ENCODE results near the gene NSRP1. TPM values are rescaled to one million over a fixed set of nuclear protein-coding genes. Genes with fewer than 3 reads are reported as not detected.

NSRP1 gene
- total and polyA plus RNA-seq, 2 of the 13 experiments (the other 11 are each of a cell fraction or from before 2014, with no cell fraction given) = 7.0 to 14.3 TPM

GRCh38 chr17:30116661-30117551 is at the start of gene NSRP1 (continued):
- TF ChIP-seq, protein P1, sequence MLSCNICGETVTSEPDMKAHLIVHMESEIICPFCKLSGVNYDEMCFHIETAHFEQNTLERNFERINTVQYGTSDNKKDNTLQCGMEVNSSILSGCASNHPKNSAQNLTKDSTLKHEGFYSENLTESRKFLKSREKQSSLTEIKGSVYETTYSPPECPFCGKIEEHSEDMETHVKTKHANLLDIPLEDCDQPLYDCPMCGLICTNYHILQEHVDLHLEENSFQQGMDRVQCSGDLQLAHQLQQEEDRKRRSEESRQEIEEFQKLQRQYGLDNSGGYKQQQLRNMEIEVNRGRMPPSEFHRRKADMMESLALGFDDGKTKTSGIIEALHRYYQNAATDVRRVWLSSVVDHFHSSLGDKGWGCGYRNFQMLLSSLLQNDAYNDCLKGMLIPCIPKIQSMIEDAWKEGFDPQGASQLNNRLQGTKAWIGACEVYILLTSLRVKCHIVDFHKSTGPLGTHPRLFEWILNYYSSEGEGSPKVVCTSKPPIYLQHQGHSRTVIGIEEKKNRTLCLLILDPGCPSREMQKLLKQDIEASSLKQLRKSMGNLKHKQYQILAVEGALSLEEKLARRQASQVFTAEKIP (CRISPR knock-in tag; IDR thresholded peaks at IDR 0.05; ENCODE audit: borderline replicate concordance) = no peak
- TF ChIP-seq TCF7 (IDR thresholded peaks at IDR 0.05; ENCODE audit: low read depth) = no peak
- no peak for TF ChIP-seq PLSCR1 (CRISPR knock-in tag; IDR thresholded peaks at IDR 0.05; ENCODE audit: borderline replicate concordance)
- peak; percentile 59; the same call in 1 of the 2 replicates for TF ChIP-seq RXRA (CRISPR knock-in tag; IDR thresholded peaks at IDR 0.05)
- peak; percentile 55; the same call in 1 of the 2 replicates for TF ChIP-seq SRY (CRISPR knock-in tag; IDR thresholded peaks at IDR 0.05)
- TF ChIP-seq ZNF468 (CRISPR knock-in tag; IDR thresholded peaks at IDR 0.05) = no peak
- TF ChIP-seq RNF2 (conservative IDR thresholded peaks at IDR 0.05; ENCODE audit: low read depth) = no peak
- TF ChIP-seq ZBTB3 (CRISPR knock-in tag; IDR thresholded peaks at IDR 0.05; ENCODE audit: borderline replicate concordance, low read depth) = no peak
- TF ChIP-seq ZMYM2 (CRISPR knock-in tag; IDR thresholded peaks at IDR 0.05) = peak; percentile 51; the same call in 1 of the 2 replicates
- no peak for TF ChIP-seq HNRNPK (IDR thresholded peaks at IDR 0.05; ENCODE audit: low read depth, low read length, poor library complexity, severe bottlenecking)
- TF ChIP-seq MLXIP (CRISPR knock-in tag; IDR thresholded peaks at IDR 0.05; ENCODE audit: borderline replicate concordance) = no peak
- peak; percentile 2; the same call in 1 of the 2 replicates for TF ChIP-seq ETV5 (CRISPR knock-in tag; IDR thresholded peaks at IDR 0.05; ENCODE audit: borderline replicate concordance)
- TF ChIP-seq, protein P2, sequence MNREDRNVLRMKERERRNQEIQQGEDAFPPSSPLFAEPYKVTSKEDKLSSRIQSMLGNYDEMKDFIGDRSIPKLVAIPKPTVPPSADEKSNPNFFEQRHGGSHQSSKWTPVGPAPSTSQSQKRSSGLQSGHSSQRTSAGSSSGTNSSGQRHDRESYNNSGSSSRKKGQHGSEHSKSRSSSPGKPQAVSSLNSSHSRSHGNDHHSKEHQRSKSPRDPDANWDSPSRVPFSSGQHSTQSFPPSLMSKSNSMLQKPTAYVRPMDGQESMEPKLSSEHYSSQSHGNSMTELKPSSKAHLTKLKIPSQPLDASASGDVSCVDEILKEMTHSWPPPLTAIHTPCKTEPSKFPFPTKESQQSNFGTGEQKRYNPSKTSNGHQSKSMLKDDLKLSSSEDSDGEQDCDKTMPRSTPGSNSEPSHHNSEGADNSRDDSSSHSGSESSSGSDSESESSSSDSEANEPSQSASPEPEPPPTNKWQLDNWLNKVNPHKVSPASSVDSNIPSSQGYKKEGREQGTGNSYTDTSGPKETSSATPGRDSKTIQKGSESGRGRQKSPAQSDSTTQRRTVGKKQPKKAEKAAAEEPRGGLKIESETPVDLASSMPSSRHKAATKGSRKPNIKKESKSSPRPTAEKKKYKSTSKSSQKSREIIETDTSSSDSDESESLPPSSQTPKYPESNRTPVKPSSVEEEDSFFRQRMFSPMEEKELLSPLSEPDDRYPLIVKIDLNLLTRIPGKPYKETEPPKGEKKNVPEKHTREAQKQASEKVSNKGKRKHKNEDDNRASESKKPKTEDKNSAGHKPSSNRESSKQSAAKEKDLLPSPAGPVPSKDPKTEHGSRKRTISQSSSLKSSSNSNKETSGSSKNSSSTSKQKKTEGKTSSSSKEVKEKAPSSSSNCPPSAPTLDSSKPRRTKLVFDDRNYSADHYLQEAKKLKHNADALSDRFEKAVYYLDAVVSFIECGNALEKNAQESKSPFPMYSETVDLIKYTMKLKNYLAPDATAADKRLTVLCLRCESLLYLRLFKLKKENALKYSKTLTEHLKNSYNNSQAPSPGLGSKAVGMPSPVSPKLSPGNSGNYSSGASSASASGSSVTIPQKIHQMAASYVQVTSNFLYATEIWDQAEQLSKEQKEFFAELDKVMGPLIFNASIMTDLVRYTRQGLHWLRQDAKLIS (CRISPR knock-in tag; IDR thresholded peaks at IDR 0.05) = no peak
- no peak for TF ChIP-seq ZNF496 (CRISPR knock-in tag; IDR thresholded peaks at IDR 0.05; ENCODE audit: insufficient replicate concordance)
- peak; percentile 77; the same call in 1 of the 2 replicates for TF ChIP-seq ZNF441 (CRISPR knock-in tag; IDR thresholded peaks at IDR 0.05; ENCODE audit: borderline replicate concordance)
- 0 out of 2 replicates have a peak, but pooled peaks have one; percentile 68 for TF ChIP-seq ZNF607 (CRISPR knock-in tag; IDR thresholded peaks at IDR 0.05; ENCODE audit: borderline replicate concordance)
- peak; percentile 72 for TF ChIP-seq MED8 (CRISPR knock-in tag; IDR thresholded peaks at IDR 0.05; ENCODE audit: insufficient replicate concordance)
- TF ChIP-seq ZMAT5 (CRISPR knock-in tag; IDR thresholded peaks at IDR 0.05; ENCODE audit: borderline replicate concordance, low read depth) = no peak

Measured in HepG2 (cell line).